HG03460 (cell line): ENCODE measurements around the gene MAL.

Source experiments
- ATAC-seq: cut with Tn5 transposase; IDR thresholded peaks from one replicate; pipeline ENCODE4 v1.9.1; 2021; ENCODE audit not compliant: unreplicated experiment

The MAL gene

GRCh38 chr2:94996305-94997100 lies 29.0 kb upstream of the MAL start:
- no peak for ATAC-seq

DNA sequence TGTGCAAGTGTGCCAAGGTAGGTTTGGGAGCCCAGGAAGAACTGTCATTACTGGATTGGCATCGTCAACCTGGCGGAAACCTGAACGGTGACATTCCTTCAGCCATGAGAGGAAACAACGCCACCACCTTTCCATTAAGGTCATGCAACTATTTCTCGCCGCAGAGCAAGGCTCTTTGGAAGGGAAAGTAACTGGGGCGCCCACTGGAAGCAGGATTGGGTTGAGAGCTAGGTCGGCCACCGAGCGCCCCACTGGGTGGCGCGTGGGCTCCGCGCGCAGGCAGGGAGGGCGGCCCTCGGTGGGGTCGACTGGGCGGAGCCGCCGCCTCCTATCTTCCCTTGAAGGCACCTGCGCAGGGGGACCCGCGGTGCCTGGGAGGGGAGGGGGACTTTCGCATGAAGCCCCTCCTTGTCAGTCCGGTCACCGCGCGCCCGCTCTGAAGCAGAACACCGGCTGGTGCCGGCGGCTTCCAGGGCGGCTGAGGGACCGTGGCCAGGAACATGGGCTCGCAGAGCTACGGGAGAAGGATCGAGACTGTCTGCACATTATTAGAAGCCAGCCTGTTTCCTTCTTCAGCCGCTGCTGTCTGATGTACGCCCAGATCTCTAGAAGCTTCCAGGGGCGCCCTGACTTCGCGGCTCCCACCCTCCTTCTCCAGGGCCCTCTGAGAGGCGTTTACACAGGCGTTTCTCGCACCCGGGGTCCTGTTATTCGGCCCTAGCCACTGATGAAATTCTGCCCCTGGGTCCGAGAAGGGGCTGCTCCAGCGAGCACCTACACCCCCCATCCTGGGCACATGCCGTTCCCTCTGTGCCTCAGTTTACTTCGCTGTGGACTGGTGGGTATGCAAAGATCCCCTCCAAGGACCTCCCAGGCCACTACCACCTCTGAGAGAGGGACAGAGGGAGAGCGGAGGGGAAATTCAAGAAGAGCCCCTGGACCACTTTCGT lies 27.3 kb upstream of the MAL start:
- ATAC-seq: no peak

GRCh38 chr2:94999431-94999883 lies 26.1 kb upstream of the MAL start:
- no peak for ATAC-seq

DNA sequence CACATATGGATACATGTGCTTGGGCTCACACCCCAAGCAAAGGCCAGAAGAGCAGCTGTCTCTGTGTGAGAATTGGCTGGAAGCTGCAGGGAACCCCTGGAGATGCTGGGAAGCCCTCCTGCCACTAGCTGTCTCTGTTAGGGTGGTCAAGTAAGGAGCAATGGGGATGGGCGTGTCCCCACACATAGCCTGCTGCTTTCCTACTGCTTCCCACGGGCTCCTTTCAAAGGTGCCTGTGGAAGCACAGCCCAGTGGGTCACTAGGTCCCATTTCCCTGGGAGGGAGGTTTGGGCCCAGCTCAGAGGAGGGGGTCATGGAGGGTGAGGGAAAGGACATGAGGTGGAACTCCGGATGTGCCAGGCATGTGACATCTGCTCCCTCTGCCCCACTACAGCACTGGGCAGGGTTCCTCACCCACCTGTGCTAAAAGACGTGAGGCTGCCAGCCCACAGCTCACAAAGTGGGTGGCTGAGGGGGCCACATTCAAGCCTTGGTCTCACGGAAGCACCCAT lies 24.4 kb upstream of the MAL start:
- ATAC-seq: no peak

DNA sequence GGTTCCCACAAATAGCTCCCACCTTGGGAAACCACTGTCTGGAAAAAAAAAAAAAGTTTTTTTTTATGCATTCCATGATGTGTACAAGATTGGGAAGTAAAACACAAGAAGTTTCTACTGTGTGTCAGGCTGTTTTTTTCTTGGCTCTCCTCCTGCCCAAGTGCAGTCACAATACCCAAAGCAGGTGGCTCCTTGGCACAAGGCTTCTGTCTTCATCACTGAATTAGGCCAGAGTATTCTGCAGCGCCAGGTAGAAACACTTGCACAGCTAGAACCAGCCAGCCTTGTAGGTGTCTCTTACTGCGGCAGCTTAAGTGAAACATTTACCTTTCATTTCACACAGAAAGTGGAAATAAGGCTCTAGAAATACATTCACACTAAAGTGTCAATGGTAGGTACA lies 23.8 kb upstream of the MAL start:
- ATAC-seq: no peak

GRCh38 chr2:95002498-95002897 lies 23.0 kb upstream of the MAL start:
- no peak for ATAC-seq

- ATAC-seq: no peak
These were observed 21.2 kb upstream of the MAL start for GRCh38 chr2:95004287-95004686.

DNA sequence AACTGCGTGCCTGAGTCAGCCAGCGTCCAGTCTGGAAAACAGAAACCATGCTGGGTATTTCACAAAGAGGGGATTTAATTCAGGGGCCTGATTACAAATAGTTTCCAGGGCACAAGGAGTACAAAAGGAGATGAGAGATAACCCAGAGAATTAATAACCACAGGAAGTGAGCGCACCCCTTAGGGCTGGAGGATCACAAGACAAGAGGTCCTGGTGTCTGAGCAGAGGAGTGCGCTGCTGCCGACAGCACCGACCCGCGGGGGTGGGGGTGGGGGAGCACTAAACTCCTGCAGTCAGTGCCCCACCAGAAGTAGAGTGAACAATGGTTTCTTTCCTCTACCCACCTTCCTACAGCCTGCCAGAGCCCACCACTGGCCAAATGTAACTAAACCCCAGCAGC lies 20.8 kb upstream of the MAL start:
- ATAC-seq: no peak

DNA sequence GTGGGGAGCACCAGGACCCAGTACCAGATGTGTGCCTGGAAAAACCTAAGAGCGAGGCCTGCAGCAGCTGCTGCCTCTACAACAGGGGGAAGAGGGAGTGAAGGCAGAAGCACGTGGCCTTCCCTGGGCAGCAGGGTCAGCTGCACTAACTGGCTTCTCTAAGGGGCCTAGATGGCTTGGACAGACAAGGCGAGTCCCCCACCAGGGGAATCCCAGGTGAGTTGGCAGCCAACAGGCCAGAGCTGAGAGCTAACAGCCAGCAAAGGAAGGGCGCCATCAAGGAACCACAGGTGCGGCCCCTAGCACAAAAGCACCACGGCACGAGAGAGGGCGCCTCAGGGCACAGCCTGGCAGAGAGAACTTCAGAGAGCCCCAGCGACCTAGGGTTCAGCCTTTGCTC lies 19.8 kb upstream of the MAL start:
- no peak for ATAC-seq

GRCh38 chr2:95006588-95006987 lies 18.9 kb upstream of the MAL start:
- no peak for ATAC-seq

DNA sequence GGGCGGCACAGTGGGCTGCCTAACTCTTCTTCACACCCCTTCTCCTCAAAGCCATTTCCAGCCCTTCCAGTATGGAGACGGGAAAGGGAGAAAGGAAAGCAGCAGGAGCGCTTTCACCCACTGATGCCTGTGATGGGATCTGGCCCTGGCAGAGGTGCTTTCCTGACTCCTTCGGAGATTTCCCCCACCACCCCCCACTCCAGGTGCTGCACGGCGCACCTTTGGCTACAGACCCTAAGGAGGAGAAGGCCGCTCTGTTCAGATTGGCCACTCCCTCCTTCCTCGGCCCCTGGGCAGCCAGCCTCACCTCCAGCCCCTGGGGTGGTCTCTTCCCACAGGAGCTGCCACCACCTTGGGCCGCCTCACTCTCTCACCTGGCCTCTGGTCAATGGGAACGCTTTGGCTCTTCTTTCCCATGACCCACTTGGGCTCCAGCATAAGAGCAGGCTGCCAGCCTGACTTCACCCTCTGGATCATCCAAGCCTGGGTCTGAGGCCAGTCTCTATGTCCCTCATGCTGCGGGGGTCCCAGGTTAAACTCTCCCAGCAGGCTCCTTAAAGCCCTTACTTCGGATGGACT lies 18.4 kb upstream of the MAL start:
- ATAC-seq: no peak

DNA sequence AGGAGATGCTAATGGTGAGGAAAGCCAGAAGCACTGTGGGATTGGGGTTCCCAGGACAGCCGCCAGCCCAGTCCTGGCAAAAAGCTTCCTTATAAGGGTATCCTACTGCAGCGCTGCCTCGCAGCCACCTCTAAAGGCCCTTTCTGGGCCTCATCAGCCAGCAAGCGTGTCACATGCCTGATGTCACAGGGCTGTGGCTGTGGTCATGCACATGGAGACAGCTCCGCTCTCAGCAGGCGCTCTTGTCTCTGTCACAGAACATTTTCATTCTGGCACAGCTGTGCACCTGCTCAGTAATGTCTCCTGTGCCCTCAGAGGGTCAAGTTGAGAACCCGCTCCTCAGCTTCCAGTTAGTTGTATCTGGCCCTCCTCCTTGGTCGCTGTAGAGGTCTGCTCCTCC lies 17.7 kb upstream of the MAL start:
- ATAC-seq: no peak

DNA sequence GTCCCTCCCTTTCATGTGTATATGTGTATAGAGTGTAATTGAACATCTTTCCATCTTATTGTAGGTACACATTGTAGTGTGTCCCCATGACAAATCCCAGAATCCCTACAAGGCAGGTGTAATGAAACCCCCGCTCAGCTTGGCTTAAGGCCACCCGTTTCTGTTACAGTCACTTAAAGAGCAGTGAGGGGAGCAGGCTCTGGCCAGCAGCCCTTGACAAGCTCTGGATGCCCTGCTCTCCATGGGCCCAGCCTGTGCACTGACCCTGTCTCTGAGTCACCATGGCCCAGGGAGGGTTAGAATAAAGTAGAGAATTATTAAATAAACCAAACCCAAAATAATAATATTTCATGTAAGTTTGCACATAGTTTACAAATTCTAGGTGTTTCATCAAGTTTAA lies 17.2 kb upstream of the MAL start:
- no peak for ATAC-seq

DNA sequence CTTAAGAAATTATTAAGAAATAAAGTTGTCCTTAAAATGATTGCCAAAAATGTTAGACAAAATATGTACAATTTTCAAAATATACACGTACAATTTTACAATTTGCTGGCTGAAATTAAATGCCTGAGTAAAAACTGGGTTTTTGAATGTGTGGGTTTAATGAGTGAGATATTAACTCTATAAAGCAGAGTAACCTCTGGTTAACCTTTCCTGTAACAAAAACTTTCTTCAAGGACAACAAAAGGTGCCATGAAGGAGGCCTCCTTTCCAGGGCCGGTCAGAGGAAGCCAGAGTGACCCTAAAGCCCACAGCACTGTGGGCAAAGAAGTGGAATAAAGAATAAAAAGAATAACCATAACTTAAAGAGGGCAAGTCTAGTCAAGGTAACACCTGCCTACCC lies 16.5 kb upstream of the MAL start:
- ATAC-seq: no peak

- ATAC-seq: no peak
These were observed 16.1 kb upstream of the MAL start for GRCh38 chr2:95009412-95009811.

GRCh38 chr2:95010126-95010525 lies 15.4 kb upstream of the MAL start:
- ATAC-seq: no peak

DNA sequence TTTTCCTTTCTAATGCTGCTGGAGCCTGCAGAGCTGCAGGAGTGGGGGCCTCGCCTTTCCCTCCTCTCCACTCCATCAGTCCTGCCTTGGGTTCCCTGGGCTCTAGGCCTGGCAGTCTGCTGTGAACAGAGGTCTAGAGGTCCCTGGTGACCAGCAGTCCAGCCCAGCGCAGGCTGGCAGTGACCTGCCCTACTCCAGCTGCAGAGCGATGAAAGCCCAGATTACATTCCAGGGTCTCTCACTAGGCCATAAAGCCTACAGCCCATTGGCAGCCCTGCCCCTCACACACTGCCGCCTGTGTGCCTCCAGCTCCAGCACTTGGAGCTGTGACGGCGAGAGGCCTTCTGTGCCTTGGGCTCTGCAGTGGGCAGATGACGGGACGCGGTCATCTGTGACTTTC lies 14.8 kb upstream of the MAL start:
- ATAC-seq: no peak

- peak; percentile 73 for ATAC-seq
These were observed 12.5 kb upstream of the MAL start for GRCh38 chr2:95012881-95013550.

DNA sequence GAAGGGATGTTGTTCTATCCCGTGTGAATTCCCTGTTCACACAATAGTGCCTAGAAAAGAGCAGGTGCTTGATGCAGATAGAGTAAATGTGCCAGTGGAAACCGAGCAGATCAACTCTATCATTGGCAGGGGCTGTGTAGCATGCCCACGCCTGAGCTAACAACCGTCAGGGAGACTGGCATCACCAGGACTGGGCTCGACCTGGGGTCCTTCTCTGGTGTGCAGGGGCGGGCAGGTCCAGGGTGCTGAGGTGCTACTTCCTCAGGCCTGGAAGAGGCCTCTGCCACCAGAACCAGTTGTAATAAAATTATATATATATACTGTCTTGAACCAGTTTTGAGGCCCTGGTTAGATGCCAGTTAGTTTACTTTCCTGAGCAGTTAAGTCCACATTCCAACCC lies 11.8 kb upstream of the MAL start:
- ATAC-seq: peak; percentile 5

- no peak for ATAC-seq
These were observed 11.3 kb upstream of the MAL start for GRCh38 chr2:95014126-95014708.
